Skeletal muscle cell (primary cell): ENCODE results near the gene SCN1B.
A peak's percentile ranks its signal among the peaks of the same experiment; 100 is the strongest.
"Not testable (repeated sequence)": the region's sequence is repeated elsewhere in the genome, so short reads cannot be mapped to it uniquely, and the experiment has no call there.

ENCODE experiments used
- DNase-seq: peaks from one replicate; pipeline ENCODE4 v3.0.0-alpha.2; 2010; ENCODE audit warnings: low read depth
- H3K4me3 ChIP-seq: 2 replicates; pipeline ENCODE4 v1.5.1; 2011; ENCODE audit warnings: low read depth, mild to moderate bottlenecking, control low read depth, low read length, moderate library complexity

The SCN1B gene

DNA sequence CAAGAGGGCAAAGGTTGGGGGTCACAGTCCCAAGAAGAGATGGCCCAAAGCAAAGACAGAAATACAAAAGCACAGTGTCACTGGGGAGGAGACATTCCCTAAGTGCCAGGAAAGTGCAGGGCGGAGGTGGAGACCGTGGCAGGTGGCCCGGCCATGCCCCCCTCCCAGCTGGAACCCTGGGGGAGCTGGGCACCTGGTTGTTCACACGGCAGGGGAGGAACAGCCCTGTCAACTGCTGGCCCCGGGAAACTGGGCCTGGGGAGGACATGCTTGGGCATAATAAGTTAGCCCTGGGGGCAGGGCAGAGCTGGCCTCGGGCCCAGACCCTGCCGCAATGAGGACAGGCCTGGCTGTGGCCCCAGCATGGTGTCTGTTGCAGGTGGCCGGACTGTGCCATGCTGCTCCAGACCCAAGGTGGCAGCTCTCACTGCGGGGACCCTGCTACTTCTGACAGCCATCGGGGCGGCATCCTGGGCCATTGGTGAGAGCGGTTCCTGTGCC is 18.7 kb downstream of the SCN1B start:
- no peak for DNase-seq

DNA sequence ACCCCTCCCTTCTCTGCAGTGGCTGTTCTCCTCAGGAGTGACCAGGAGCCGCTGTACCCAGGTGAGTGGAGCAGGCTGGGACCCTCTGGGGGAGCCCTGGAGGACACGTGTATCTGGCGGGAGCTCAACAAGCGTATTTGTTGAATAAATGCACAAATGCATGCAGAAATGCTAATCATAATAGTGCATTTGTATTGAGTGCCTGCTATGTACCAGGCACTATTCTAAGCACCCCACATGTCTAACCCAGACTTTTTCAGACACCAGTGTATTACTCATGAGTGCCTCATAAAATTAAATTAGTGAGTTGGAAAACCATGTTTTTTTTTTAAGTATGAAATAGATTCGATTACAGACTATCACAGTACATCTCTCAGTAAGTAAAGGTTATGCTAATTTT is 19.2 kb downstream of the SCN1B start:
- DNase-seq: no peak
- H3K4me3 ChIP-seq: no peak overlapping the region

More for the DNA sequence above, 18.7 kb downstream of the SCN1B start:
- no peak overlapping the region for H3K4me3 ChIP-seq

DNA sequence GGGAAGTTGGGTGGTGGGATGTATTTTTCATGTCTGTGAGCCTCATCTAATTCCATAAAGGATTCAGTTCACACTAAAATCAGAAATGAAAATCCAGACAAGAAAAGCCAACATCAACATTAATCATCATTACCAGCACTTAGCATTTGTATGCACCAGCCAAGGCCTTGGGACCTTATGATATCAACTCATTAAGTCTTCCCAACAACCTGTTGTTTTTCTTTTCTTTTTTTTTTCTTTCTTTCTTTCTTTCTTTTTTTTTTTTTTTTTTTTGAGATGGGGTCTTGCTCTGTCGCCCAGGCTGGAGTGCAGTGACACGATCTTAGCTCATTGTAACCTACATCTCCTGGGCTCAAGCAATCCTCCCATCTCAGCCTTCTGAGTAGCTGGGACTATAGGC is 20.4 kb downstream of the SCN1B start:
- DNase-seq, H3K4me3 ChIP-seq: not testable (repeated sequence)

DNA sequence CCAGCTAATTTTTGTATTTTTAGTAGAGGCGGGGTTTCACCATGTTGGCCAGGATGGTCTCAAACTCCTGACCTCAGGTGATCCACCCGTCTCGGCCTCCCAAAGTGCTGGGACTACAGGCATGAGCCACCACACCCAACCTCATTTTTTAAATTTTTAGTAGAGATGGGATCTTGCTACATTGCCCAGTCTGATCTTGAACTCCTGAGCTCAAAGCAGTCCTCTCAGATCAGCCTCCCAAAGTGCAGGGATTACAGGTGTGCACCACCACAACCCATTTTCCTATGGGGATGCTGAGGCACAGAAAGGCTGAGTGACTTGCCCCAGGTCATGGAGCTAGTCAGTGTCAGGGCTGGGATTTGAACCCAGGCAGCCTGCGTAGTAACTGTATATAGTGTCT is 21.0 kb downstream of the SCN1B start:
- DNase-seq: not testable (repeated sequence)

DNA sequence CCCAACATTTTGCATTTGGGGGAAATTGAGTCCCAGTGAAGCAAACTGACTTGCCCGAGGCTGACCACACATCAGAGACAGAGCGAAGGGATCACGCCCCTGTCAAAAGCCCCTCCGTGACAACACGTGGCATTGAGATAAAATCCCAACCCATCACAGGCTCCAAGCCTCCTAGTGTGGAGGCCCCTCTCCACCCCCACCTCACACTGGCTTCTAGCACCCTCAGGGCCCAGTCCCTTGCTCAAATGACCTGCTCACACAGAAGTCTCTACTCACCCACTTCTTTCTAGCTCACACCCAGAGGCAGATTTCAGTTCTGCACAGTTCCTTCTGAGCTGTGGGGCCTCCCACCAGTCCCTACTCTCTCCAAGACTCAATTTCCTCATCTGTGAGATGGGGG is 21.5 kb downstream of the SCN1B start:
- no peak overlapping the region for H3K4me3 ChIP-seq
- DNase-seq: no peak

More for the DNA sequence above, 21.0 kb downstream of the SCN1B start:
- H3K4me3 ChIP-seq: not testable (repeated sequence)

DNA sequence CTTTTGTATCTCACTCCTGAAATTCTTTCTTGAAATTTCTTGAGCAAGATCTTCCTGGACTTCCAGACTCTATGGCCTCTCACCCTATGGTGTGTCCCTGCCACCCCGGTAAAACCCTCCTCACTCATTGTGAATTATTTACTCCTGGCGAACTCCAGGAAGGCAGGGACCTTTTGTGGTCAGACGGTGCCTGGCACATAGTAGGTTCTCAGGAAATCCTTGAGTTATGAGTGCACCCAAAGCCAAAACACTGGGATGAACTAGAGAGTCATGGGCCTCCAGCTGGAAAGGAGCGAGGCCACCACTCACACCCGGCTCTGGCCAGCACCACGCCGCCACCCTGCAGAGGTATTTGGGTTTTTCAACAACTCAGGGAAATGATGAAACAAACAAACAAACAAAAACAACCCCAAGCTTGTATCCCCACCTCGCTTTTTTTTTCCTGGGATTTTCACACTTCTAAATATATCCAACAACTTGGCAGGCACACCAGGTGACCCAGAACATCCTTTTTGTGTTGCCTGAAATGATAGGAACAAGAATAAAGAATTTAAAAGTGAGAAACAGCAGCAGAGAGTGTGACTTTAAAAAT is 22.4 kb downstream of the SCN1B start:
- no peak for DNase-seq

DNA sequence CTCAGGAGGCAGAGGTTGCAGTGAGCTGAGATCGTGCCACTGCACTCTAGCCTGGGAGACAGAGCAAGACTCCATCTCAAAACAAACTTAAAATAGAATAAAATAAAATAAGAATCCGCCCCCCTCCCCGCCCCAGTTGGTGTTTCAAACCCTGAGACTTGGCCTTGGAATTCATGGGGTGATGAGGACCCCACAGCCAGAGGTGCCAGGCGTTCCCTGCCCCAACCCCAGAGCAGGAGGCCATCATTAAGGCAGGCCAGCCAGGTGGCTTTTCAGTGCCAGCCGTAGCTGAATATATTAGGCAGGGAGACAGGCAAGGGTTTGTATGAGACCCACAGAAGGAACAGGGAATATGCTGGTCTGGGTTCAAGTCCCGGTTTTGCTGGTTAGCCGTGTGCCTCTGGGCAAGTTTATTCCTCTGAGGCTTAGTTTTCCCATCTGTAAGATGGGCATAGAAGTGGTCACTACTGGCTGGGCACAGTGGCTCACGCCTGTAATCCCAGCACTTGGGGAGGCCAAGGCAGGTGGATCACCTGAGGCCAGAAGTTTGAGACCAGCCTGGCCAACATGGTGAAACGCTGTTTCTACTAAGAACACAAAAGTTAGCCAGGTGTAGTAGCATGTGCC is 23.5 kb downstream of the SCN1B start:
- no peak for DNase-seq
- H3K4me3 ChIP-seq: no peak overlapping the region

More for the DNA sequence above, 22.4 kb downstream of the SCN1B start:
- H3K4me3 ChIP-seq: no peak overlapping the region

DNA sequence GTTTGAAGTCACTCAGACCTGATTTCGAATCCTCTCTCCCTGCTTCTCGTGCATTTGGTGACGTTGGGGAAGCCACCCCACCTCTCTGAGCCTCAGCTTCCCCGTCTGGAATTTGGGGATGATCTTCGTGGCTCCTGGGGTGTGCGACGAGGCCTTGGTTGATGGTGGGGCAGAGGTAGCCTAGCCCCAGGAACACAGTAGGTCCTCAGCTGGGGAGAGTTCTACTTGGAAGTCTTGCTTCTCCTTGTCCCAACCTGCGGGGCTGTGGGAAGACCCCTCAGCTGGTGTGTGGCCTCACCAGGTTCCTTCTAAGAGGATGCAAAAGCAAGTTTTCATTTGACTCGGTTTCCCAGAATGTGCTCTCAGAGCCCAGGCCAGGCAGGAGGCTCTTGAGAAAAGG is 24.4 kb downstream of the SCN1B start:
- no peak for DNase-seq
- no peak overlapping the region for H3K4me3 ChIP-seq

DNA sequence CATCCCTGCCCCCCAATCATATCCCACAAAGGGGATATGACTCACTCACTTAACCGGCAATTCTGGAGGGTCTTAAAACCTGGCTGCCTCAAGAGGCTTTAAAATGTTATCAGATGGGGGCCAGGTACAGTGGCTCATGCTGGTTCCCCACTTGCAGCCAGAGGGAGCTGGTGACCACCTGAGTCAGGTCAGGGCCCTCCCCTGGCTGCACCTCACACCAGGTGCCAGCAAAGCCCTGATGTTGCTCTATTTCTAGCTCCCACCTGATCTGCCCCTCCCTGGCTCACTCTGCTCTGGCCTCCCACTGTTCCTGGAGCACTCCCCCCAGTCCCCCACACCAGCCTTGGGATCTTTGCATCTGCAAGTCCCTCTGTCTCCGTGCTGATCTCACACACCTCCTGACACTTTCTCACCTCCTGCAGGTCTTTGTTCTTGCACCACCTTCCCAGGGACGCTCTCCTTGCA is 25.5 kb downstream of the SCN1B start:
- no peak overlapping the region for H3K4me3 ChIP-seq
- no peak for DNase-seq

DNA sequence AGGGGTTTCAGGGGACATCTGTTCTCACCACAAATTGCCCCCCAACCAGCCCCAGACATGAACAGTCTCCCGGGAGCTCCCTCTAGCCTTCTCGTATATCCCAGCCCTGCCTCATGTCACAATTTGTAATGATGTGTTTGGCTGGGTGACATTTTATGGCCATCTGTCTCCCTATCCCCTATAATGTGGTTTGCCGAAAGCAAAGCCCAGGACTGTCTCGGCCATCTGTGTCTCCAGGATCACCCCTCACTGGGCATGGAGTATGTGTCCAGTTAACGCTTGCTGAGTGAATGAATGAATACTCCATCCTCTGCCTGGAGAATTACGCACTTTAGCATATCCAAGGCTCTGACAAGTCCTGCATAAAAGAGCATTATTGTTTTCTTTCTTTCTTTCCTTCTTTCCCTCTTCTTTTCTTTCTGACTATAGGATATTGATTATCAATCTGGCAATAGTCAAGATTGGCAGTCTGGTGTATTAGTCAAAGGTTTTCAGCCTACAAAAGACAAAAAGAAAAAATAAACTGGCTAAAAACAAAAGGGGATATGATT is 26.3 kb downstream of the SCN1B start:
- H3K4me3 ChIP-seq: no peak overlapping the region
- DNase-seq: no peak

DNA sequence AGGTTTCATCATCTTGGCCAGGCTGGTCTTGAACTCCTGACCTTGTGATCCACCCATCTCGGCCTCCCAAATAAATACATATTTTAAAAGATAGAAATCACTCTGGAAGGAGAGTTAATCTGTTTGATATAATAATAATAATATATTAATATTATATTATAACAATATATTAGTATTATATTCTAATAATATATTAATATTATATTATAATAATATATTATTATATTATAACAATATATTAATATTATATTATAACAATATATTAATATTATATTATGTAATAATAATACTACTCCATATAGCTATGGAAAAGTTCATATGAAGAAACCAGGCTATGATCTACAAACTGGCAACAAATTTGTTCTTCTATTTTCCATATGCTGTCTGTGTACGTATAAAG is 28.1 kb downstream of the SCN1B start:
- H3K4me3 ChIP-seq: no peak overlapping the region
- DNase-seq: no peak

DNA sequence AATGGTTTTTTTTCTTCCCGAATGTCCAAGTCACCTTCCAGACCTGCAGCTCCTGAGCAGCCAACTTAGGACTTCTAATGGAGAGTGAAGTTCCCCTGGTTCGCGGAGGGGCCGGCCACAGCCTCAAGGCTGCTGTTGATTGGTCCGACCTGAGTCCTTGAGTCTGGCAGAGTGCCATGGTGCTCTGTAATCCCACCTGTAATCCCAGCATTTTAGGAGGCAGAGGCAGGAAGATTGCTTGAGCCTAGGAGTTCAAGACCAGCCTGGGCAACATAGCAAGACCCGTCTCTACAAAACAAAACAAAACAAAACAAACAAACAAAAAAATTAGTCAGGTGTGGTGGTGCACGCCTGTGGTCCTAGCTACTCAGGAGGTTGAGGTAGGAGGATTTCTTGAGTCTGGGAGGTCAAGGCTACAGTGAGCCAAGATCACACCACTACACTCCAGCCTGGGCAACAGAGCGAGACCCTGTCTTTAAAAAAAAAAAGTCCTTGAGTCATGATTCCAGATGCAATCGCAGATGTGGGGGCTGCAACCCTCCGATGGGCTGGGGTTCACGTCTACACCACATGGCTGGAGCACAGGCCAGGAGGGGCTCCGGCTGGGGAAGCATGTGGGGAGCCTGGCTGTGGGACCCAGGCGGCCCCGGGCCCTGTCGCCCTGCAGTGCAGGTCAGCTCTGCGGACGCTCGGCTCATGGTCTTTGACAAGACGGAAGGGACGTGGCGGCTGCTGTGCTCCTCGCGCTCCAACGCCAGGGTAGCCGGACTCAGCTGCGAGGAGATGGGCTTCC is 28.9 kb downstream of the SCN1B start:
- no peak for DNase-seq
- H3K4me3 ChIP-seq: no peak overlapping the region

DNA sequence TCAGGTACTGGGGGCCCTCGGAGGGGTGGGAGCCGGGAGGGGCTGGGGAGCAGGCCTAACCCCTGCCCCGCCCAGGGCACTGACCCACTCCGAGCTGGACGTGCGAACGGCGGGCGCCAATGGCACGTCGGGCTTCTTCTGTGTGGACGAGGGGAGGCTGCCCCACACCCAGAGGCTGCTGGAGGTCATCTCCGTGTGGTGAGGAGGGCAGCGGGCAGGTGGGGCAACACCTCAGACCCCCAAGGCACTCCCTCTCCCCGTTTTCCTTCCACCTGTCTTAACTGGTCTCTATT is 29.5 kb downstream of the SCN1B start:
- no peak for DNase-seq
- no peak overlapping the region for H3K4me3 ChIP-seq

DNA sequence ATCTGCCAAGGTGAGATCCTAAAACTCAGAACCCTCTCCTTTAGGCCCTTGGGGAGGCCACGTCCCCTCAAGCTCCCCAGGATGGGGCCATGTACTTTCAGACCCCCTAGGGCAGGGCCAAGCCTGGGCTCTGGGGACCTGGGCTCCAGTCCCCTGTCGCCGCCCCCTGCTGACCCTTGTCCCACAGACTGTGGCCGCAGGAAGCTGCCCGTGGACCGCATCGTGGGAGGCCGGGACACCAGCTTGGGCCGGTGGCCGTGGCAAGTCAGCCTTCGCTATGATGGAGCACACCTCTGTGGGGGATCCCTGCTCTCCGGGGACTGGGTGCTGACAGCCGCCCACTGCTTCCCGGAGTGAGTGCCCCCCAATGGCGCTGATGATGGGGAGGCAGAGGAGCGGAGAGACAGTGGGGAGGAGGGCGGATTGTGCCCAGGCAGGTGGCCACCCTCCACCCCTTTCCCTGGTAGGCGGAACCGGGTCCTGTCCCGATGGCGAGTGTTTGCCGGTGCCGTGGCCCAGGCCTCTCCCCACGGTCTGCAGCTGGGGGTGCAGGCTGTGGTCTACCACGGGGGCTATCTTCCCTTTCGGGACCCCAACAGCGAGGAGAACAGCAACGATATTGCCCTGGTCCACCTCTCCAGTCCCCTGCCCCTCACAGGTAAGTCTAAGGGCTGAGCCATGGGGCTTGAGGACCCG is 30.0 kb downstream of the SCN1B start:
- no peak overlapping the region for H3K4me3 ChIP-seq
- DNase-seq: no peak

DNA sequence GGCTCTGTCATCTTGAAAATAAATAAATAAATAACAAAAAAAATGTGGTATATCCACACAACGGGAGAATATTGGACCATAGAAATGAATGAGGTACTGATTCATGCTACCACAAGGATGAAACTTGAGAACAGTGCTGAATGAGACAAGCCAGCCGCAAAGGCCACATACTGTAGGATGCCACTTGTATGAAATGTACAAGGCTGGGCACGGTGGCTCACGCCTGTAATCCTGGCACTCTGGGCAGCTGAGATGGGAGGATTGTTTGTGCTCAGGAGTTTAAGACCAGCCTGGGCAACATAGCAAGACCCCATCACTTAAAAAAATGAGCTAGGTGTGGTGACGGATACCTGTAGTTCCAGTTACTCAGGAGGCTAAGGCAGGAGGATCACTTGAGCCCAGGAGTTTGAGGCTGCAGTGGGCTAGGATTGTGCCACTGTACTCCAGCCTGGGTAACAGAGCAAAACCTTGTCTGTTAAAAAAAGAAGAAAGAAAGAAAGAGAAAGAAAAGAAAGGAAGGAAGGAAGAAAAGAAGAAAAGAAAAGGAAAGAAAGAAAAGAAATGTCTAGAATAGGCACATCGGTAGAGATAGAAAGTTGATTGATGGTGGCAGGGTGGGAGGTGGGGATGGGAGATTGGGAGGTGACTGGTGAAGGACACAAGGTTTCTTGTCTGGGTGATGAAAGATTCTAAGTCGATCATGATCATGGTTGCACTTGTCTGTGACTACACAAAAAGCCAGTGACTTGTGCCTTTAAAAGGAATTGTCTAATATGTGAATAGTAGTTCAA is 31.5 kb downstream of the SCN1B start:
- DNase-seq: no peak
- no peak overlapping the region for H3K4me3 ChIP-seq

DNA sequence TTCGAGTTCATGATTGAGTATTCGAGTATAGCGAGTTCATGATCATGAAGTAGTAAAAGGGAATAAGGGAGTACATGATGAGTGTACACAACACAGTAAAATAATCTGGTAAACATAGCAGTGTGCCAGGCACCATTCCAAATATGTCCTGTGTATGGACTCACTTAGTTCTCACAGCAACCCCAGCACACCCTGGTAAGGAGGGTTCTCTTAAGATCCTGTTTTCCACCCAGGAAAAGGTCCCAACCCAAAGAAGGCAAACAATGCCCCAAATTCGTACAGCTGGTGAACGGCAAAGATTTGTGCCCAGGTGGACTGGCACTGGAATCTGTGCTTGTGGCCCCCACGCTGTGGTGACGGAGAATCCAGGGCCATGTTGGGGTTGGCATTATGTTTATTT is 32.7 kb downstream of the SCN1B start:
- DNase-seq: no peak
- H3K4me3 ChIP-seq: no peak overlapping the region

DNA sequence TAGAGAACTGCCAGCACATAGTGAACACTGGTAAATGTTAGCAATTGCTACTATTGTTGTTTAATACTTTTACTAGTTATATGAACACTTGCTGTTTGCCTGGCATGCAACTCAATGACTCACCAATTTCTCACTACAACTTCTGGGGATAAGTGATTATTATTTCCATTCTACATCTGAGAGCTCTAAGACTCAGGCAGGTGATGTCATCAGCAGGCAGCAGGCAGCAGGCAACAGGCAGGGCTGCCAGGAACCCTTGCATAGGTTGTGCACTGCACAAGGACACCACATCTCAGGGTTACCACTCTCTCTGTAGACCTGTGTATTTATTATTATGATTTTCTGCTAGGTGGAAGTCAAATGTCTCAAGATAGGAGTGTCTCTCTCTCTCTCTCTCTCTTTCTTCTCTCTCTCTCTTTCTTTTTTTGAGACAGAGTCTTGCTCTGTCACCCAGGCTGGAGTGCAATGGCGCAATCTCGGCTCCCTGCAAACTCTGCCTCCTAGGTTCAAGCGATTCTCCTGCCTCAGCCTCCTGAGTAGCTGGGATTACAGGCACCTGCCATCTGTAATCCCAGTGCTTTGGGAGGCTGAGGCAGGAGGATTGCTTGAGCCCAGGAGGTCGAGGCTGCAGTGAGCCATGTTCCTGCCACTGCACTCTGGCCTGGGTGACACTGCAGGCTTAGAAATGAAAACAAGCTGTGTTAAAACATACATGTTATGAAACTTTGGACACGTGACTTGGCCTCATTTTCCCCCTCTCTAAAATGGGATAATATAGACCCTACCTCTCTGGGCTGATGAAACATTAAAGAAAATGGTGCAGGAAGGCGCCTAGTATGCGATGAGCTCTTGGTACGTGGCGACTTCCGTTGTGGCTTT is 33.9 kb downstream of the SCN1B start:
- peak; percentile 21 for DNase-seq
- H3K4me3 ChIP-seq: no peak overlapping the region

DNA sequence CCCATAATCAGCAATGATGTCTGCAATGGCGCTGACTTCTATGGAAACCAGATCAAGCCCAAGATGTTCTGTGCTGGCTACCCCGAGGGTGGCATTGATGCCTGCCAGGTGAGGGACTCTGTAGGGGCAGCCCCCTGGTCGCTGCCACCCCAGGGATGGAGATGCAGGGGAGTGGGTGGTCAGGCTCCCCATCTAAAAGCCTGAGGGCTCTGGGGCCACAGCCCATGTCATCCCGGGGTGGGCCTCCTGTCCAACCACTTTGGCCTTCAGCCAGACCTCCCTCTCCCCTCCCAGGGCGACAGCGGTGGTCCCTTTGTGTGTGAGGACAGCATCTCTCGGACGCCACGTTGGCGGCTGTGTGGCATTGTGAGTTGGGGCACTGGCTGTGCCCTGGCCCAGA is 35.3 kb downstream of the SCN1B start:
- no peak for DNase-seq
- H3K4me3 ChIP-seq: no peak overlapping the region
